ENCODE results near the gene WDFY4.

DNA sequence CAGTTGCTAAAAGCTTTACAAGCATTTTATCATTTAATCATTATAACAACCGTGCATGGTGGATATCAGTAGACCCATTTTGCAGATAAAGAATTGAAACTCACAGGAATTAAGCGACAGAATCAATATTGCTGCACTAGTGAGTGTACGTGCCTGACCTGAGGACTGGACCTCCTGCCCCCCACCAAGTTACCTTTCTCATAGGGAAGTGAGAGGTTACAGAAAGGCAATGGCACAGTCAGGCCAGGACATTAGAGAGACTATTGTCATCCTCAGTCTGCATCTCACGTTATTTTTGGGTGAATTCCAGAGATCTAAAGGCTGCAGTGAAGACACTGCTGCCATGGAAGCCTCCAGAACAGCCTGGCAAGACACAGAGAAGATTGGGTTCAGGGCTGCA lies 80.9 kb downstream of the WDFY4 start:
- TF ChIP-seq EZH2phosphoT487 (IDR thresholded peaks at IDR 0.05; ENCODE audit: insufficient read depth, low read depth) (no peak), EZH2 (IDR thresholded peaks at IDR 0.05; ENCODE audit: insufficient read depth, poor library complexity, severe bottlenecking) (no peak)
